Activated naive CD8-positive, alpha-beta T cell treated with anti-CD3 and anti-CD28 coated beads, Interleukin-2, amount 50 U/mL, for 16 hours (primary cell): ENCODE data around the gene ZCCHC24.

ENCODE experiments used
- DNase-seq: peaks from one replicate; pipeline ENCODE4 v3.0.0-alpha.2; 2020; ENCODE audit warnings: low read depth, low spot score

ZCCHC24 gene

GRCh38 chr10:79431891-79432831 lies 13.3 kb downstream of the ZCCHC24 start:
- DNase-seq: no peak

DNA sequence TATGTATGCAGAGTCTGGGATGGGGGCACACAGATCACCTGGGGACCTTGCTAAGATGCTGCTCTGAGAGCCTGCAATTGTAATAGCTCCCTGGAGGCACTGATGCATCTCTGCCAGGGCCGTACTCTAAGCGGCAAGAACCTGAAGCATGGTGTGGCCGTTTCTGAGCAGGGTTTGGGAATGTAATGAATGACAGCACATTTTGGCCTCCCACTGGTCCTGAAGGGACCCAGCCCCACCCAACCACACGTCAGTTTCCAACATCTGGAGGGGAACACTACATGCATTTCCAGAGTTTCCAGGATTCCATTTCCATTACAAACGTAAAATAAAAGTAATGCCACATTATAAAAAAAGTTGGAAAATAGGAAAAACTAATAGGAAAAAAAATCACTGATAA lies 14.0 kb downstream of the ZCCHC24 start:
- DNase-seq: no peak

- DNase-seq: no peak
Observed at GRCh38 chr10:79430936-79431335, 14.5 kb downstream of the ZCCHC24 start.

DNA sequence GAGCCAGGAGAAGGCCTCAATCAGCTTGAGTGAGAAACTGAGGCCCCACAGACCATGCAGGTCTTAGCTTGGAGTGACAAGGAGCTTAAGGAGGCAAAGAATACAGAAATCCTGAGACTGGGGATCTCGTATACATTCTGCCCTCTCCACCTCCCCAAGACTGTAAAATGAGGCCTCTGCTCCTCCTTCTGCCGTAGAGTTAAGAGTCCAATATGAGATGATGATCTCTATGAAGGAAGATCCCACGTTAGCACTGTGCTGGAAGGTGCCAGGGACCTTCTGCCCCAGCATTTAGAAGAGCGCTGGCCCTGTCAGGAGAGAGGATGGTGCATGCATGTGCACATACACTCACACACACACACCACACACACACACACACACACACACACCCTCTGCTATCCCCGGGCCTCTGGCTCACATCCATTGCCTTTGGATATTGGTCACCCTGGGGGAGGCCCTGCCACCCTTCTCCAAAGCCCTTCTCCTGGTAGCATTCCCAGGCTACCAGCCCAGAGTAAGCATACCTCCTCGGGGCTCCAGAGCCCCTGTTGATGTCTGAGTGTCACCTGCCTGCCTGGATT lies 15.0 kb downstream of the ZCCHC24 start:
- DNase-seq: no peak

- no peak for DNase-seq
Observed at GRCh38 chr10:79429751-79430150, 15.7 kb downstream of the ZCCHC24 start.

GRCh38 chr10:79427965-79428364 lies 17.5 kb downstream of the ZCCHC24 start:
- DNase-seq: no peak

GRCh38 chr10:79425074-79425532 lies 20.3 kb downstream of the ZCCHC24 start:
- no peak for DNase-seq

- no peak for DNase-seq
Observed at GRCh38 chr10:79424221-79425073, 21.0 kb downstream of the ZCCHC24 start.

DNA sequence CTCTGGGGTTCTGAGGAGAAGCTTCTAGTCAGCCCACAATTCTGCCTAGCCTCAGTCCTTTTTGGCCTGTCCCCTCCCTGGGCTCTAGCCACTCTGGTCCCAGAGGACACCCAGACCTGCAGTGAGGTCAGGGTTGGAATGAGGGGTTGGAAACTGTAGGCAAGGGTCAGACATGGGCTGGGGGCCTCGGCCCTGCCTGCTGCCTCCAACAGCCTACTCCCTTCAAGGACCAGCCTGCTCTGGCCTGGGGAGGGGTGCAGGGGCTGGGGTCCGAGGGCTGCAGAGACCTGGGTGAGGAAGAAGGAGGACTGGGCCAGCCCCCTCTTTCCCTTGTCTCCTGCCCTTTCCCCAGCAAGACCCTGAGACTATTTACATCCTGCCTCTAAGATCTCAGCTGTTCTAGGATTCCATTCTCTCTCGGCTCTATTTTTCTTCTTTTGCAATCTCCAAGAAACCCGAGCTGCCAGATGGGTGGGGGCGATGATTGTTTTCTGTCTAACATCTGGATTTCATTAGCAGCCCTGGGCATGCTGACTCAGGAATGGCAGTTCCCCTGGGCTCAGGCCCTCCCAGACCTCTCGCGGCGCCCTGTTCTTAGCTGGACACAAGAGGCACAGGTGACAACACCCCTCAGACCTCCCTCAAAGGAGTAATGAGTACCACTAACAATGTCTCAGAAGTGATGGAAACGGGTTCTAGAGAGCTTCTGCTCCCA lies 23.1 kb downstream of the ZCCHC24 start:
- no peak for DNase-seq

GRCh38 chr10:79420974-79421688 lies 24.3 kb downstream of the ZCCHC24 start:
- no peak for DNase-seq

DNA sequence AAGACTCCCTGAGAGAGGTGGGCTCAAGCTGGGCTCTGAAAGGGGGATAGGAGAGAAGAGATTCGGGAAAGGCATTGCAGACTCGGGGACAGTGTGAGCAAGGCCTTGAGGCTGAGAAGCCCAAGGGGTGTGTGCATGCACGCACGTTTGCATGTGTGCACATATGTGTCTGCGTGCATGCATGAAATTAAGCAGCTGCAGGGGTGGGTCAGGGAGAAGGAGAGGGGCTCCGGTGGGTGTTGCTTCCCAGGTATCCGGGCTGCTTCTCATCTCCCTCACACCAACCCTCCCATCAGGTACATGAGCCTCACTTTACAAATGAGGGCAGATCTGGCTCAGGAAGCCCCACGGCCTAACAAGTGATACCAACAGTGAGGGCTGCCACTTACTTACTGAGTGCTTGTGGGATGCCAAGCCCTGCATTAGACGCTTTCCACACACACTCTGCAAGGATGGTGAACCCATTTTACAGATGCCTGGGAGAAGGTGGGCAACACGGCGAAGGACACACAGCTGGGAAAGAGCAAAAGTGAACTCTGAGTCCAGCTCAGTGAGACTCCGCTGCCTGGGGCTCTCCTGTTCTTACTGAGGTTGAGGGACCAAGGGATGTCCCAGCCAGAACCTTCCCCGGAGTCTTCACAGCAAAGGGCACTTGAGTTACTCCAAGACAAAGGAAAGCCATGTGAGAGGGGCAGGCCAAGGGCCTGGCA lies 26.4 kb downstream of the ZCCHC24 start:
- no peak for DNase-seq

DNA sequence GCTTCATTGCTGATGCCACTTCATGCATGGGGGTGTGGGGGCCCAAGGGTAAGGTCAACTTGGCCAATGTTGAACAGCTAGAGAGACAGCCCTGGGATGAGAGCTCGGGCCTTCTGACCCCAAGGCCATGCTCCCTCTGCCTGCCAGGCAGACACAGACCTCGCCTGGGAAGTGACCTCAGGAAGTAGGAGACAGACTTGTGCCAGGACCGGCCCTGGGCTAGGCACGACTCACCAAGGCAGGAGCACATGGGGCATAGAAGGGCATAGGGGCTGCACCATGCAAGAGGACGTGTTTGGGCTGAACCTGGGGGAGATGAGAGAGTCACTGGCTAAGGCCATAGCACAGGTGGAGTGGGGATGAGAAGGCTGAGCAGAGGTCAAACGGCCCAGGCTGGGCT lies 27.1 kb downstream of the ZCCHC24 start:
- DNase-seq: no peak

DNA sequence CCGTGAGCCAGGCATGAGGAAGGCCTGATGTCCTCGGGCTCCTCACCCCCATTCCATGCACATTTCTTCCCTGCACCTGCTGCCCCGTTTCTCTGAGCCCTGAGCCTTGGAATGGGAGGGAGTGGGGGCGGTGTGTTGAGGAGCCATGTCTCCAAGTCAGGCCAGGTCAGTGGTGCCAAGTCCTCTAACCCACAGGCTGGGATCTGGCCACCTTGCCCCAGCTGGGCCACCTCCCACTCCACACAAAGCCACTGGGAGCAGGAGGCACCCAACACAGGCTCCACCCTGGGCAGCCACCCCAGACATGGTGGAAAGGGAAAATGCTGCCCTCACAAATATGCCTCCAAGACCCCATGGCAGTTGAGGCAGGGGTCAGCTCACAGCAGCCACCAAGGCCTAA lies 27.7 kb downstream of the ZCCHC24 start:
- DNase-seq: no peak

DNA sequence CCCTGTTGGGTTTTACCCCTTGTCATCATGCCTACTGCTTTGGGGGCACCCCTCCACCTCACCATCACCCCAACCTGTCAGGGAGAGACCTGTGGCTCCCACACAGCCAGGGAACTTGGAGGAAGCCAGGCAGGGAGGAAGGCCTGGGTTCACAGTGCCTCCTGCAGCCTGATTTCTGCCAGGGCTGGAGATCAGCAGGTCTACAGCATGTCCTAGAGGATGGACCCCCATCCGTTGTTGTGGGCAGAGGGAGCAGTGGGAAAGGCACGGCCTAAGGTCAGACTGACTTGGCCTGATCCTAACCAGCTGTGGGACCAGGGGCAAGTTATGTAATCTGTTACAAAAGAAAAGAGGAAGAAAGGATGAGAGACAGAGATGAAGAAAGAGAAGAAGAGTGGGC lies 28.2 kb downstream of the ZCCHC24 start:
- no peak for DNase-seq

DNA sequence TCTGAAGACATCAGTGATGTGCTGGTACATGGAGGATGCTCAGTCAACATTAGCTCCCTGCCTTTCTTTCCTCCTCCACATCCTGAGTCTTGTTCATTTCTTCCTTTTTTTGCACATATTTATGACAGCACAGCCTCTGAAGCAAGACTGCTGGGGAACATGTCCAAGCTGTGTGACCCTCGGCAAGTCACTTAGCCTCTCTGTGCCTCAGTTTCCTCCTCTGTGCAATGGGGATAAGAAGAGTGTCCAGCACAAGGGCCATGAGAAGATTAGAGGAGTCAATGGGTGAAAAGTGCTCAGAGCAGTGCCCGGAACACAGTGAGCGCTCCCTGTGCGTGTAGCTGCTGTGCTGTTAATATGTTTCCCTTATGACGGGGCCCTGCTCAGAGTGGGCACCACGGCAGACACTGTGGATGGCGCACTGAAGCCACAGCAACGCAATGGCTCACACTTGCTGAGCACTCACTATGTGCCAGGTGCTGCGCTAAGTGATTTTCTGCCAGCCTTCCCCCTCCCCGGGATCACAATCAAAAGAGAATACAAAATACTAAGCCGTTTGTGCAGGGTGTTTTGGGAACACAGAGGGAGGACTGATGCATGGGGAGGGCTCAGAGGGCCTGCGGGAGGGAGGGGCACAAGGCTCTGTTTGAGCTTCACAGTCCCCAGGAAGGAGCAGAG lies 28.7 kb downstream of the ZCCHC24 start:
- DNase-seq: no peak

DNA sequence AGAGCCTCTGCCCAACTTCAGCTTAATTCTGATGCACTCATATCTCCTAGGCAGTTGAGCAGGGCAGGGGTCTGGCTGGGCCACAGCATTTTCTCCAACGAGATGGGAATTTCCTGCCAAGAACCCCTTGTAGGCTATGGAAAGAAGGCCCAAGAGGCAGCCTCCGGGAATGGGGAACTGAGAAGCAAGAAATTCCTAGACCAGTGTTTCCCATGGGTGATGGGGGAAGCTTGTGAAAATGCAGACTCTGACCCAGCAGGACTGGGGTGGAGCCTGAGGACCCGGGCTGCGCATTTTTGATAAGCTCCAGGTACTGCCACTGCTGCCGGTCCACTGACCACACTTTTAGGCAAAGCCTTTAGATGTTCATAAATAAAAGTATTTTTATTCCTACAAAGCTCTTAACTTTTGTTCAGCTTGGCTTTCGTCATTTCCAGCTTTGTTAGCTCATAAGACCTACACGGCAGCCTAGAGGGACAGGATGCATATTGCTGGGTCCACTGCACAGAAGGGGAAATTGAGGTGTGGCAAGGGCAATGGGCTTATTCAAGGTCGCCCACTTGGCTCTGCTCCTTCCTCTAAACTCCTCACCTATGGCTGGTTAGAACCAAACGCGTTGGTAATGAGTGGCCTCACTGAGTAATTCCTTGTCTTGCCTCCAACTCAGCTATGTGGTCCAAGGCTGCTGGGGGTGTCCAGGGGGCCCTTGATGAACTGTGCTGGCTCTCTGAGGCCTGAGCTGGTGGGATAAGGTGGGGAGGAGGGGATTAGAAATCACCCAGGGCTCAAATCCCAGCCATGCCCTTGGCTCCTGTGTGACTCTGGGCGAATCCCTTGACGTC lies 29.5 kb downstream of the ZCCHC24 start:
- no peak for DNase-seq

DNA sequence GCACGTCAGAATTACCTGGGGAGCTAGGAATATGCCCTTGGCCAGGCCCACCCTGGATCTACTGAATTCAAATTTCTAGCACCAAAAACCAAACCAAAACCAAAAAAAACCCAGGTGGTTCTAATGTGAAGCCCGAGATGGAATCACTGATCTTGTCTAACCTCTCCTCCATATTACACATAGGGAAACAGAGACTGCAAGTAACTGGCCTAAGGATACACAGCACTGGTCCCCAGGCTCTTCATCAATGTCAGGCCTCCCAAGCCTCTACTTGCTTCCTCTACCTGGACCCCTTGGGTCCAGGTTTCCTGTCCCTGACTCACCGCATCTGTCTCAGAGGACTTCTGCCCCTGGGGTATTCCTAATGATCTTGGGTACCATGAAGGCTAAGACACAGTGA lies 30.7 kb downstream of the ZCCHC24 start:
- DNase-seq: no peak

DNA sequence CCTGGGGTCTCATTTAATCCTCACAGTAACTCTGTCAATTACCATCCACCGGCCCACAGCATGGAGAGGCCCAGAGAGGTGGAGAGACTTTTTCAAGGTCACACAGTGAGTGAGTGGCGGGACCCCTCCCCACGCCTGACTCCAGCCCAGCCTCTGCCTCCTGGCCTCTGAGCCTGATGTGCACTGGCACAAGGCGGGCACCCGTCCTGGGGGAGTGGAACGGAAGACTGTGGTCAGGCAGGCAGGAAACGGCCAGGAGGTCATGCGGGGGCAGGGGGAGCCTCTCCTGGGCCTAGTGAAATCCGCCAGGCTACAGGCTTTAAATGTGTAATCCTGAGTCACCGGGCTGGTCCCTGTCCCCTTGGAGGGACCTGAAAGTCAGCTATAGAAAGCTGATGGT lies 32.2 kb downstream of the ZCCHC24 start:
- no peak for DNase-seq

GRCh38 chr10:79412516-79412915 lies 32.9 kb downstream of the ZCCHC24 start:
- no peak for DNase-seq
